GM19395 (cell line): ENCODE data around the gene HOXB2.

Experiments
- ATAC-seq: cut with Tn5 transposase; IDR thresholded peaks from one replicate; pipeline ENCODE4 v1.9.1; 2021; ENCODE audit warnings: mild to moderate bottlenecking, moderate library complexity; ENCODE audit not compliant: unreplicated experiment

The HOXB2 gene

DNA sequence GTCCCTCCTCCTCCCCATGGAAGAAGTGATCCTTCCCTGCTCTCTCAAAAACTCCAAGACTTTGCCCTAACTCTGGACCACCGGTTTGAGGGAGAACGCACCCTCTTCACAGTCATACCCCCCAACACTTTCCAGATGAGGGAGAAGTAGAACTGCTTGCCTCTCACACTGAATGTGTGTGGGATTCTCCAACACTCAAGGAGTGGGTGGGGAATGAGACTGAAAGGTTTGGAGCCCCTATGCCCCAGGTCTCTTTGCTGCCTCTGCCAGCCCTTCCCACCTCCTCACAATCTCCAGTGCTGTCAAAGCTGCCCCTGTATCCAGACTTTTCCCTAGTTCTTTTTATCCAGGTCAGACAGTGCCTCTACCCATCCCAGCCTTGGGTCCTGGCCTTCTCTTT, 21.8 kb upstream of the HOXB2 start:
- no peak for ATAC-seq

DNA sequence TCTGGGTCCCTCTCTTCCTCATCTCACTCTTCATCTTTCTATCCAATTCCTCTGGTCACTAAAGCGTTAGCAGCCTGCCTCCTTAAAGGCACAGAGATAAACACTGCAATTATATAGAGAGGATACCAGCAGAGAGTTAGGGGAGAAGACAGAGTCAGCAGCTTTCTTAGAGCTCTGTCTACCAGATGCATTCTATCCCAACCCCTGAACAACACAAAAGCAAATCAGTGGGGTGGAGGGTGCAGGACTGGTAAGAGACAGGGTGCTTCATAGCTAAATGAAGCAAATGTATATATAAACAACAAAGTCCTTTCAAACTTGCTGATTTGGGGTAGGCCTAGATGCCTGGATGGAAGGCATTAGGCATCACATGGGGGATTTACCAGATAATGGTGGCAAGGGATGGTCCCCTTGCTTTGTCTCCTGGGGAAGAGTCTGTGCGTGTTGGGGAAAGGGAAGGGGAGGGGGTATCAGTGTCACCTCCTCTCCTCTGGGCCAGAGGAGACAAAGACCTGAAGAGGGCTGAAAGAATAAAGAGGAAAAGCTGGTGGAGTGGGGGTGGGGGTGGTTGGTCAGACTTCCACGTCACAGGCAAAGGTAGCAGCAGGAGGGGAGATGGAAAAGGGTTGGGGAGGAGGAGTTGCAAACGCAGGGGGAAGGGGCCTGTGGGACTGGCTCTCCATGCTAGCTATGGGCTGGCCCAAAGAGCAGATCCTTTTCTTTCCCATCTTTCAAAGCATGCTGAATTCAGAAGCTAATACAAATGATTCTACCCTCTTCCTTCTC, 21.2 kb upstream of the HOXB2 start:
- no peak for ATAC-seq

DNA sequence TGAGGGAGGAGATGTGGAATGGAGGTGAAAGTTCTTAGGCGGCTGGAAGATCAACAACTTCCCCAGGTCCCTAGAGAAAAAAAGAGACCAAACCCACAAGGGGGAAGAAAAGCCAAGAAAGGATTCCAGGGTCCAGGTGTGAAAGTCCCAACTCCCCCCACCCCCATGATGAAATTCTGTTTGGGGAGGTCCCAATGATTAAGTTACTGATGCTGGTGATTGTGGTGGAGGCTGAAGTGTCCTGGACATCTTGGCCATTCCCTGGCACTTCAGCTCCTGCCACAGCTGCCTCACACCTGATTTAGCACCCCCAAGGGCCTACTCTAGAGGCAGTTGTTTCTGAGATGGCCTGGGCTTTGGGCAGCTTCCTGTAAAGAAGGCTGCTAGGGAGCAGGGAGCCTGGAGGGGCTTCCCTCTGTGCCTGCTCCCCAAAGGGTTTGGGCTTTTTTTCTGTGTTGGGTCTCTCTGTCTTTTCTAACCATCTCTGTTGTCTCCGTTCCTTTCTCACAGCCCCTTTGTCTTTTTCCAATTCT, 20.2 kb upstream of the HOXB2 start:
- no peak for ATAC-seq

DNA sequence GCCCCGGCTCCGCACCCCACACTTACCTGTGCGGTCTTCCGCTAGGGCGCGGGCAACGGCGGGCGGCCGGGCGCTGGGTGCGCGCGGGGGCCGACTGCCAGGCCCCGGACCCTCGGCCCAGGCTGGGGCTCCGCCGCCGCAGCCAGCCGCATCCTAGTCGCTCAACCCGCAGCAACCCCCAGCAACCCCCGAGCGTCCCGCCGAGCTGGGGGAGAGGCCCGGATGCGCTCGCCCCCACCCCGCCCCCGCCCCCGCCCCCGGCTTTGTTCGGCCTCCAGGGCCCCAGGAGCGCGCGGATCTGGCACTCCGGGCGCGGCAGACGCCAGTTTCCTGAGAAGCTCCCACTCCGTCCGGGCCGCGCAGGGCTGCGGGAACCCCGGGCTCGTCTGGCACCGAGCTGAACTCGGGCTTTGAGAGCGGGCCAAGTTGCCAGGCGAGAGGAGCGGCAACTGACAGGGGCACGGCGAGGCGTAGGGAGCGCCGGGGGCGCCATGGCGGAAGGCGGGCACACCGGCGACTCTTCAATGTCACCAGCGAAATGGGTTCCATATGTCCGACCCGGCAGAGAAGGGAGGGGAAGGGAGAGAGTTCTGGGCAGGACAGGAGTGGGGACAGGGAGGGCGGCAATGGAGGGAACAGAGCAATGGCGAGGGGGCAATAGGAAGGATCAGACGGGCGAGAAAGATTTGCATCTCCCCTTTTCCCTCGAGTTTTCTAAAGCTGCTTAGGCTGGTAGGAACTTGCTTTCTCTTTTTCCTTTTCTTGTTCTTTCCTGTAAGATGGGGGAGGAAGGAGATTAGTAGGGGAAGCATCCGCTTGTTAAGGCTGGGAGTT, 19.5 kb upstream of the HOXB2 start:
- no peak for ATAC-seq

DNA sequence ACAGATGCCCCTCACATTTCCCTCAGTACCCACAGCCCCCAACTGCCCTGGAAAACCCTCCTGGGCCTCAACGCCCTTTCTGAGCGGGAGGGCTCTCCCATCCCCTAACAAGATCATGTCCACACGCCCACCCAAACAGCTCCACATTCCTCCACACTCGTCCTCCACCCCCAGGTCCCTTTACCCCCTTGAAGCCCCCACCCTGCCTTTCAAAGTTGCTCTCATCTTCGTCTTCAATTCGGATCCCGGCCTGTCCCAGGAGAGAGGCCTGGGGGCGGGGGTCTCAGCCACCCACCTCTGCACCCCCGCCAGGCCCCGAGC, 18.9 kb upstream of the HOXB2 start:
- ATAC-seq, result no peak

DNA sequence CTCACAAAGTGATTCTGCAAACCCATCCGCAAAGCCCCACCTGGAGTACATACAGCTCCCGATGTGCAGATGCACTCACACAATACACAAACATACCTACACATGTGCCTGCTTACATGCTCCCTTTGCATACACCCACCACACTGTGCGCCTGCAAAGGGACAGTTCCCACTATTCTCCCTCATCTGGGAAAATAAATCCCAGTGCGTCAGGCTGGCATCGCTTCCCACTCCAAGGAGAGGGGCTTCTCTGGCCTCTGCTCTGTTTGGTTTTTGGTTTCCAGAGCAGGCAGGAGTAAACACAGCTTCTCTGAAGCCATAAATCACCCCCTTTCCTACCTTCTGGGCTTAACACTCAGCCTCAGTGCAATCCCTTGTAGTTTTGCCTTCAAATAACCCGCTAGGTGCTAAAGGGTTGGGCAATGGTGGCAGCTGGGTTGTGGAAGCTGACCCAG, 18.5 kb upstream of the HOXB2 start:
- no peak for ATAC-seq

DNA sequence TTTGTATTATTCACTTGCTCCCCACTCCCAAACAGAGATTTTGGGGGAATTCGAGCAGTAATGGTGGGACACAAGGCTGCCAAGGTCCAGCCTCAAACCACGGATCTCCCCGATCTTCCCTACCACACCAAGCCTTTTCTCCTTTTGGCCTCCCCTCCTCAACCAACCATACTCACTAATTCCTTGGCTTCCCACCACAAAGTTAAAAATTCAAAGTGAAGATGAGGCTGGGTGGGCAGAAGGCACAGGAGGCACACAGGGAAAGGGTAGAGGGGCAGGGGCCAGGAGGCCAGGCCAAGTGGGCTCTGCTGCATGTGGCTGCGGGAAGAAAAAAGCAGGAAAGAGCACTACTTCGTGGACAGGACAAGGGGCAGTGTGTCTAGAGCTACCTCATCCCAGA, 18.0 kb upstream of the HOXB2 start:
- ATAC-seq, result no peak

DNA sequence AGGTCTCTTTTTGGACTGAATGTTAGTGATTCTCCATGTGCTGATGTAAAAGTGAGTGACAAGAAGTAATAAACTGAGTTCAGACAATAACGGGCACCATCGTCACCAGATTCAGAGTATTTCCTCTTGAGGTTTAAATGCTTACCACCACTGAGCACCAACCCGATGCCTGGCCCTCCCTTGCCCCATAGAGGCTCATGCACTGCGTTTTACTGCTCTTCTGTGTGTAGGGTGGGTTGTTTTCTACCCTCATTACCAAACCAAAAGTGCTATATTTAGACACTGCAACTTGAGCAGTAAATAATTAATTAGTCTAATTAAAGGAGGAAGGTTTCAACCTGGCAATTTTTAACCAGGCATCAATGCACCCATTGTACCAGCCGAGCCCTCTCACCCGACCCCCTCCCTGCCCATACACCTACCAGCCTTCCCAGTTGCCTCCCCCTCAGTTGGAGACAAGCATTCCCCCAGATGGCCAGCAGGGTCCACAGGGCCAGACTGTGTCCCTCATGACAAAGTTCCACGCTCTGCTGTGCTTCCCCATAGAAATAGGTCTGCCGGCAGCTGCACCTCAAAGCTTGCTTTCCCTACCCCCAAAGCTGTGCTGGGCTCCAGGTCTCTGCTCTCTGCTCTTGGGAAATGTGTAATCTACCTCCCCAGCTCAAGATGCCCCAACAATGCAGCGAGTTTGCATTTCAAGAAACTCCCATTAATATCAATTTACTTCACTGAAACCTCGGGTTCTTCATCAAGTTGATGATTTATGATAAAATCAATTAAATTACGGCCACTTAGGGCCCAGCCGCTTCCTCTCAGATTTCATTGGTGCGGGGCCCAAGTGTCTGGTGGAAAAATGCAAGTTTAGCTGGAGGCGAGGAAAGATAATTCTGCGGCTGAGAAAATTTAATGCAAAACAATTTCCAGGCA, 17.2 kb upstream of the HOXB2 start:
- ATAC-seq, result peak; percentile 66

DNA sequence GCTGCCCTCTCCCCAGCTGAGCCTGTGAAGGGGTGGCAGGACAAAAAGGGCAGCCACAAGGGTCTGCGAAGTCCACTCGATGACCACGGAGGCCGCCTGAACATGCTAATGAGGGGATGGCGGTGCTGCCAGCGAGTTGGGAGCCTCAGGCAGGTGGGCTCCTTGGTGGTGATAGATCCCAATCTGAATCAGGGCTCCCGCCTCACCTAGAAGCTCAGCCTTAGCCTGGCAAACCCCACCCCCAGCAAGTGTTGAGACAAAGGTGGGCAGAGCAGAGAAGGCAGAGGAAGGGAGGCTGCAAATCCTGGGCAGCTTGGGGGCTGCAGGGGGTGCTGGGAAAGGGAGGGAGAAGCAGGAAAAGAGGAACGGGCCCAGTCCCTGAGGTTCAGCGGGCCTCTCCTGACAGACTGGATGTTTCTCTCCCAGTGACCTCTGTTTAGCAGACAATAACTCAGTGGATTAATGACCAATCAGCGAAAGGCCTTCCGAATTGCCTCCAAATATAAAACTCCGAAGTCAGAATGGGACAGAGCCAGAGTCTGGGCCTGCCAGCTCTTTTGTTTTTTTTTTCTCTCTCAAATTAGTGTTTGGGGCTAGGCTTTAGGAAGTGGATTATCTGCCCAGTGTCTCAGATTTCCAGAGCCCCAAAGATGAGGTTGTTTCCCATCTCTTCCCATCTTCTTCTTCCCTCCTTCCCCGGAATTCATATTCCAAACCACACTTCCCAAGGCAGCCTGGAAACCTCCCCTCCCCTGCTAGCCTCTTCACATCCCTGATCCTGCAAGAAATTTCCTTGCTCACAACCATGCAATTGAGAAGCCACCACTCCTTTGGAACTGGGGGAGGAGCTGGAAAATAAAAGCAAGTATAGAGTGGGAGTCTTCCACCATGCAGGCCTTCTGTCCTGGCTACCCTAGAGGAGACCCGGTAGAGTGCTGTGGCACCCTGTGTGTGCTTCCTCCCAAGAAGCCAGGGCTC, 15.2 kb upstream of the HOXB2 start:
- no peak for ATAC-seq

DNA sequence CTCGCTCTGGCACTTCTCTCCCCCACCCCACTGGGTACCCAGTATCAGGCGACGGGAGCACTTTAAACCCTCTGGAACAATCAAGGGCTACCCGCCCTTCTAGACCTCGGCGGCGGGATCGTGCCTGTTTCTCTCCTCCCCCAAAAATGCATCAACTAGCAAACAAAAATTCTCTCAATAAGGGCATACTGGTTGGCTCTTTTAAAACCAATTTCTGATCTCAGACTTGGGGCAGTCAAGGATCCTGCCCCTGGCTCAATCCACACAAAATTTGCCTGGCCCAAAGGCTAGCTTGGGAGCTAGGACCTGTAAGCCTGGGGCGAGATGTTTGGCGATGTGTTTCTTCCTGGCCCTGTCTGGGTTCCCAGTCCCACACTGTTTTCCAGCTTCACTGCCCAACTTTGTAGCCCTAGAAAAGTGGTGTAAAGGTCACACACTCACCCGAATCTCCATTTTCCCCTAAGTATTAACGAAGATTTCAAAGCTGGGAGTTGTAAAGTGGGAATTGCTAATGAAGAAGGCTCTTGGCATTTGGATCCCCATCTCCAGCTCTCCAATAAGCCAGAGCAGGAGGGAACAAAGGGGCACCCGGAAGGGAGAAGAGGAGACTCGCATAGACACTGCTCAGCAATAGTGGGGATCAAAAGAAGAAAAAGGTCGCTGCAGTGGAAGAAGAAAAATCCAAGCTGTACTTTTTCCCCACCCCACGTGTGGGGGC, 14.4 kb upstream of the HOXB2 start:
- no peak for ATAC-seq

DNA sequence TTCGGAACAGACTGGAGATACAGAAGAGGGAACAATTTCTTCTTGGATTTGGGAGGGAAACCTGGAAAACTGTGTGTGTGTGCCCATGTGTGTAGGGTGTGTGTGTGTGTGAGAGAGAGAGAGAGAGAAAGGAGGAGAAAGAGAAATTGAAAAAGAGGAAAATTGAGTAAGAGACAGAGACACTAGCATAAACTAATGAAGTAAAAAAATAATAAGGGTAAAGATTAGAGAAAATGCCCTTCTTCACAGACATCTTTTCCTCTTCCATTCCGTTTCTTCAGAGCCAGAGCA, 13.9 kb upstream of the HOXB2 start:
- no peak for ATAC-seq

DNA sequence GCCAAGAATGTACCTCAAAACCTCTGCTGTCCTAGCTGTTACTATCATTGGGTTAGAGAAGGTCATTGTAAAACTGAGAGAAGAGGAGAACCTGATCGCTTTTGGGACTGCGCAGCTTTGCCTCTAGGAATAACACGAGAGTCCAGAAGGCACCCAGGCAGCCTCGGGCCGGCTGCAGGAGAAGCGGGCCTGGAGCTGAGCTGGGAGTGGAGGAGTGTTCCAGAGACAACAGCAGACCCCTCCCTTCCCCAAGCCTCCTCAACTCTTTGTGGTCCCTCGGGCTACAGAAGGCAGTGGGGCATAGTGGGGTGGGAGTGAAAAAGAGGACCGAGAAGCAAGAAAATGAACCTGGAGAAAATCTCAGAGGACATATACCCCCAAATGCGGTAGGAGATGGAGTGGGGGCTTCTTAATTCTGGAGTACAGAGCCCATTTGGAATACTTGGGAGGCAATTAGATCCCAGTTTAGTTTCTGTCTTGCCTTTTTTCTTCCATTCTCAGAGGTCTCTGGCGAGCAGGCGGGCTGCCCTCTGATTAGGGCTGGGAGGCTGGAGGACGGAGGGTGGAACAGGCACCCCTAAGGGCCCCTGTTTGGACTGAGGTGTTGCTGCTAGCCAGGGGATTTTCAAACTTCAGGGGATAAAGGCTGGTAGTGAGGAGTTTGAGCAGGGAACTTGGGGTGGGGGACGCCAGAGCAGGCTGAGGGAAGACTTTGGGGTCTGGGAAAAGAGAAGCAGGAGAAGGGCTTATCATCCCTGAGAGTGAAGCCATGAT, 13.3 kb upstream of the HOXB2 start:
- ATAC-seq, result no peak

DNA sequence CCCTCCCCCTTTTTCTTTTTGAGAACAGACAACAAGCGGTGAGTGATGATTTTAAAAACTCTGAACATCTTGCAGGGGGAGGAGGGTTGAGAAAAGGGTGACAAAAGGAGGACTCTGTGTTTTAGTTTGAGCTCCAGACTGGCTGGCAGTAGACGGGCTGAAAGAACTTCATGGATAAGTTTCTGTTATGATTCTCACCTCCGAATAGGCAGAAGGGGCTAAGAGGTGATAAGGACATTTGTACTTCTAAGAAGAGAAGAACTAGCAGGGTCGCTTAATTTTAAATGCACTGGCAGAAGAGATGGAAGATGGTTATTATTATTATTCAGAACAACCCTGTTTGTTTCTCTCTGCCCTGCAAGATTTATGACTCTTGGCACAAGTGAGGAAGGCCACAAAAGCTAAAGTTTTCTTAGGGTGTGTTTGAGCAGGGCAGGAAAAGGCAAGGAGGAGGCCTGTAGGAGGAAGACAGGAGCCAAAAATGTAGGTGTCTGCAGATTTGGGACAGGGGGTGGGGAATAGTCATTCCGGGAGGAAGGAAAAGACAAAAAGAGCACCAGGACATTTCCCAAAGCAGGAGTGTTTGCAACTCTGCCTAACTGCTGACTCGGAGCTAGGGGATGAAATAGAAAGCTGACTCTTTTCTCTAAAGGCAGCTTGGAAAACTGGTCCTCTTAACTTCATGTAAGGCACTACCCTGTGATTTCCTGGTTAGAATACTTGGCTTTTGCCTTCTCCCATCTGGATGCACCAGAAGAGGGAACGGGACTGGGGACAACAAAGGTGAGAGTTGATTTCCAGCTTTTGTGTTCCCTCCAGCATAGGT, 11.9 kb upstream of the HOXB2 start:
- no peak for ATAC-seq

DNA sequence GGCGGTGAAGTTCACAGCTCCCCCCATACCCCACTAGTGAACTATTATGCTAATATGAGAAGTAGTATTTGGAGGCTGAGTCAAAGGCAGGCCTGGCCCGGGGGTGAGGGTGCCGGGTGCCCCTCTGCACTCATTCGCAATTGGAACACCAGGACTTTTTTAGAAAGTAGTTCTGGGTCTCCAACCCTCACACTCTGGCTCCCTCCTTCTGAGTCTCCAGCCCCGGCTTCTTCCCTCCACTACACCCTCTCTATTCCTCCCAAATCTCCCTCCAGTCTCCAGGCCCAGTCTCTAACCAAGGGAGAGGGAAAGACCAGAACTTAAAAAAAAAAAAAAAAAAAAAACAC, 11.3 kb upstream of the HOXB2 start:
- ATAC-seq, result no peak

DNA sequence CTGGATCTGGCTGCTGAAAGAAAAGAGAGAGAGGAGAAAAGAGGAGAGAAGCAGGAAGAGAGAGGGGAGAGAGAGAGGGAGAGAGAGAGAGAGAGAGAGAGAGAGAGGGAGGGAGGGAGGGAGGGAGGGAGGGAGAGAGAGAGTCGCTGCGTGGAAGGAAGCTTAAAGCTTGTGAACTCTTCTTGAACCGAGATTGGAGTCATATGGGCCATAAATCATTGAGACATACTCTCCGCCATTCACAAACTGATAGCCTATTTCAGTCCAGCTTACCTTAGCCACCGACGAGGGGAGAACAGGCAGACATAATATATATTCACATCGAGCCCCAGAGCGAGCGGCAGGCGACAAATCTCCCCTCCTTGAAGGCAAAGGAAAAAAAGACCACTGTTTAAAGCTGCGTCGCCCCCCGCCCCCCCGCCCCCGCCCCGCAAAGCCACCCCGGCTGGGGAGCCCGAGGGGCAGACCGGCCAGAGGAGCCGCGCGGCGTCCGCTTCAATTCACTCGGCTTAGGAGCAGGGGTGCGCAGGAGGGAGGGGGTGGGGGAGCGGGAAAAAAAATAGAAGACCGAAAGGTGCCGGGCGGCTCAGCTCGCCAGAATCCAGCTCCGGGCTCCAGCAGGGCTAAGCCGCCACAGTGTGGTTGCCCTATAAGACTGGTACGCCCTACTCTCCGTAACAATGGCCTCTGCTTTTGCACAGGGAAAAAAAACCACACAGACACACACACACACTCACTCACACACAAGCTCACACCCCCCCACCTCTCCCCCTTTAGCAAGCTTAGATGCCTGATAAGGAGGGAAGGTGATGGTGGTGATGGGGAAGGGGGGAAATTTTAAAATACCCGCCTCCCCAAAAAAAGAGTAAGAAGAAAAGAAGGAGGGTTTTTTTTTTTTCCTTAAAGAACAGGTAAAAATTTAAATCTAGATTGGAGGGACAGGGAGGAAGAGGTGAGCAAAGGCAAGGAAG, 10.6 kb upstream of the HOXB2 start:
- ATAC-seq, result no peak

DNA sequence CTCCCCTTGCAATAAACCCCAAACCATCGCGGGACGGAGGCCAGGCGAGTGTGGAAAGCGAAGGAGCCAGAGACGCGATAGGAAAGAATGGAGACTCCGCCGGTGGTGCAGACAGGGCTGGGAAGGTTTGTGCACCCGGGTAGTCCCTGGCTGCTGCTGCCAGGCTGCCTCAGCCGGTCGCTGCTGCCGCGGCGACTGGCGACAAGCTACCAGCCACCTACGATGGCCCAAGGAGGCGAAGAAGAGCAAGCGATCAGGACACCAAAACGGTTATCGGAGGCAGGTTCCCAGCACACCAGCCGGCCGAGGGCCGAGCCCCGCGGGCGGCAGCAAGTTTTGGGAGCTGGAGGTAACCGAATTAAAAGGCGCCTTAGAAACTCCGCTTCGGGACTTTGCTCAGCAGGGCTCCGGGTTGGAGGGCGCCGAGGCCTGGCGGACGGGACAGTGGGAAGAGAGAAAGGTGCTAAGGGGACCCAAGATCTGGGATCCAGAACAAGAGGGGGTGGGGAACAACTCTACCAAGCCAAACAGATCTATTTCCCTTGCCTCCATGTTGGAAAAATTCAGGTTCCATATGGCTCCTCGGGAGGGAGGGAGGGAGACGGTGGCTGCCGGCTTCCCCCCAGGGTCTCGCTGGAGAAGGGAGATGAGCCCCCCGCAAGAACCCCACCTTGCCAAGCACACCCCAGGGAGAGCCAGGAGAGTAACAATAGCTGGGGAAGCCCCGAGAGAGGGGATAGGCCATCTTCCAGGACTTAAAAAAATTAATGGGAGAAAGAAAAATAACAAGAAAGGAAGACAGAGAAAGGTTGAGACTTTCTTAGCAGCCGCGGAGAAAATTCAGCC, 9.7 kb upstream of the HOXB2 start:
- ATAC-seq, result no peak
